Germinal center (tissue), 1 donor: Measurements from ENCODE around the gene ADK.

Source experiments
- DNase-seq: peaks from one replicate; pipeline ENCODE4 v3.0.0; 2012; ENCODE audit warnings: mixed read lengths, low spot score

ADK gene

GRCh38 chr10:74238031-74238431 lies 87.0 kb downstream of the ADK start:
- DNase-seq, result no peak

GRCh38 chr10:74238516-74238915 lies 87.5 kb downstream of the ADK start:
- no peak for DNase-seq

GRCh38 chr10:74243067-74243466 lies 92.0 kb downstream of the ADK start:
- DNase-seq, result no peak

GRCh38 chr10:74244097-74244685 lies 93.2 kb downstream of the ADK start:
- peak; percentile 3 for DNase-seq

- no peak for DNase-seq
Observed at GRCh38 chr10:74244807-74245206, 93.8 kb downstream of the ADK start.

GRCh38 chr10:74246495-74246894 lies 95.5 kb downstream of the ADK start:
- DNase-seq, result no peak

GRCh38 chr10:74249865-74250264 lies 98.8 kb downstream of the ADK start:
- no peak for DNase-seq

- DNase-seq, result no peak
Observed at GRCh38 chr10:74255214-74255613, 104.2 kb downstream of the ADK start.

- DNase-seq, result no peak
Observed at GRCh38 chr10:74255888-74256357, 104.9 kb downstream of the ADK start.

GRCh38 chr10:74262856-74263255 lies 111.8 kb downstream of the ADK start:
- DNase-seq, result no peak

- DNase-seq, result no peak
Observed at GRCh38 chr10:74263996-74264395, 113.0 kb downstream of the ADK start.

- no peak for DNase-seq
Observed at GRCh38 chr10:74272288-74272687, 121.3 kb downstream of the ADK start.

GRCh38 chr10:74275755-74276290 lies 124.8 kb downstream of the ADK start:
- DNase-seq, result no peak

GRCh38 chr10:74276416-74276815 lies 125.4 kb downstream of the ADK start:
- no peak for DNase-seq

- no peak for DNase-seq
Observed at GRCh38 chr10:74282151-74282847, 131.3 kb downstream of the ADK start.

GRCh38 chr10:74282848-74283210 lies 131.8 kb downstream of the ADK start:
- no peak for DNase-seq

GRCh38 chr10:74289188-74289587 lies 138.2 kb downstream of the ADK start:
- DNase-seq, result no peak

- DNase-seq, result no peak
Observed at GRCh38 chr10:74289951-74290350, 138.9 kb downstream of the ADK start.

GRCh38 chr10:74290708-74291107 lies 139.7 kb downstream of the ADK start:
- DNase-seq, result no peak

GRCh38 chr10:74292871-74293427 lies 141.9 kb downstream of the ADK start:
- no peak for DNase-seq

- DNase-seq, result no peak
Observed at GRCh38 chr10:74293686-74294371, 142.8 kb downstream of the ADK start.

- DNase-seq, result no peak
Observed at GRCh38 chr10:74297389-74298080, 146.5 kb downstream of the ADK start.
